AG09309 (cell line): ENCODE results near the gene NARF.
A peak's percentile ranks its signal among the peaks of the same experiment; 100 is the strongest.
"Not testable (repeated sequence)": the region's sequence is repeated elsewhere in the genome, so short reads cannot be mapped to it uniquely, and the experiment has no call there.

Experiments used
- DNase-seq: peaks from one replicate; pipeline ENCODE4 v3.0.0-alpha.2; 2010; ENCODE audit warnings: low read depth
- H3K4me3 ChIP-seq: 2 replicates; pipeline ENCODE4 v1.5.1; 2011; ENCODE audit warnings: mild to moderate bottlenecking, low read depth, low read length, moderate library complexity; ENCODE audit not compliant: control insufficient read depth
- TF ChIP-seq, protein P1 (sequence below): IDR thresholded peaks from 2 replicates; pipeline ENCODE4 v1.5.1; 2011; ENCODE audit warnings: mild to moderate bottlenecking, low read depth, low read length, inconsistent platforms; ENCODE audit not compliant: insufficient read depth, control insufficient read depth; ENCODE audit errors: missing control alignments

NARF gene

DNA sequence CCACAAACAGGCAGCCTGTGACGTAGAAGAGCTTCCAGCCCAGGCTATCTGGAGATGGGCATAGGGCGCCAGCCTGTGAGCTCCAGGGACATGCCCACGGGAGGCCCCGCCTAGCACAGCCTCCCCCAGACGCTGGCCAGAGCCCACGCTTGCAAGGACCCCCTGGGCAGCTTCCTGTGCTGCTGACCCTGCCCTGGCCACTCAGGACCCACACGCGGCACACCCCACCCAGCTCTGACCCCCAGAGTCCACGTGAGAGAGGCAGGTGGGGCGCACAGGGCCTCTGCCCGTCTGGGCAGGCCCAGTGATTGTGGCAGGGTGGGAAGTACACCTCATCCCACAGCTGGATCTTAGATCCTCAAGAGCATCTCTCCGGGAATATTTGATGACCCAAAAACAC is 11.9 kb upstream of the NARF start:
- no peak overlapping the region for H3K4me3 ChIP-seq
- TF ChIP-seq, protein P1, sequence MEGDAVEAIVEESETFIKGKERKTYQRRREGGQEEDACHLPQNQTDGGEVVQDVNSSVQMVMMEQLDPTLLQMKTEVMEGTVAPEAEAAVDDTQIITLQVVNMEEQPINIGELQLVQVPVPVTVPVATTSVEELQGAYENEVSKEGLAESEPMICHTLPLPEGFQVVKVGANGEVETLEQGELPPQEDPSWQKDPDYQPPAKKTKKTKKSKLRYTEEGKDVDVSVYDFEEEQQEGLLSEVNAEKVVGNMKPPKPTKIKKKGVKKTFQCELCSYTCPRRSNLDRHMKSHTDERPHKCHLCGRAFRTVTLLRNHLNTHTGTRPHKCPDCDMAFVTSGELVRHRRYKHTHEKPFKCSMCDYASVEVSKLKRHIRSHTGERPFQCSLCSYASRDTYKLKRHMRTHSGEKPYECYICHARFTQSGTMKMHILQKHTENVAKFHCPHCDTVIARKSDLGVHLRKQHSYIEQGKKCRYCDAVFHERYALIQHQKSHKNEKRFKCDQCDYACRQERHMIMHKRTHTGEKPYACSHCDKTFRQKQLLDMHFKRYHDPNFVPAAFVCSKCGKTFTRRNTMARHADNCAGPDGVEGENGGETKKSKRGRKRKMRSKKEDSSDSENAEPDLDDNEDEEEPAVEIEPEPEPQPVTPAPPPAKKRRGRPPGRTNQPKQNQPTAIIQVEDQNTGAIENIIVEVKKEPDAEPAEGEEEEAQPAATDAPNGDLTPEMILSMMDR = no peak
- no peak for DNase-seq

DNA sequence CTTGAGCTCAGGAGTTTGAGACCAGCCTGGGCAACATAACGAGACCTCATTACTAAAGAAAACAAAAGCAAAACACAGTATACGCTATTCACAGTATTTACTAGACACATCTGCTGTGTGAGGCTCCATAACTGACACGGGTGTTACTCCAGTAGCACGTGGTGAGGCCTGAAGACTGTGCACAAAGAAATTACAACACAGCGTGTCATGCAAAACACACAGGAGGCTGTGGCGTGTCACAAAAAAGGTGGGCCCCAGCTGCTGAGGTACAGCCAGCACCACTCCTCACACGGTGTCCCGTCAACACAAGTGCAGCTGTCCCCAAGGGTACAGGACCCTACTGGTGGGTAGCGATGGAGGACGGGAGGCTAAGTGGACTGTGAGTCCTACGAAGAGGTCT is 10.7 kb upstream of the NARF start:
- H3K4me3 ChIP-seq = no peak overlapping the region
- TF ChIP-seq, protein P1 = no peak
- no peak for DNase-seq

DNA sequence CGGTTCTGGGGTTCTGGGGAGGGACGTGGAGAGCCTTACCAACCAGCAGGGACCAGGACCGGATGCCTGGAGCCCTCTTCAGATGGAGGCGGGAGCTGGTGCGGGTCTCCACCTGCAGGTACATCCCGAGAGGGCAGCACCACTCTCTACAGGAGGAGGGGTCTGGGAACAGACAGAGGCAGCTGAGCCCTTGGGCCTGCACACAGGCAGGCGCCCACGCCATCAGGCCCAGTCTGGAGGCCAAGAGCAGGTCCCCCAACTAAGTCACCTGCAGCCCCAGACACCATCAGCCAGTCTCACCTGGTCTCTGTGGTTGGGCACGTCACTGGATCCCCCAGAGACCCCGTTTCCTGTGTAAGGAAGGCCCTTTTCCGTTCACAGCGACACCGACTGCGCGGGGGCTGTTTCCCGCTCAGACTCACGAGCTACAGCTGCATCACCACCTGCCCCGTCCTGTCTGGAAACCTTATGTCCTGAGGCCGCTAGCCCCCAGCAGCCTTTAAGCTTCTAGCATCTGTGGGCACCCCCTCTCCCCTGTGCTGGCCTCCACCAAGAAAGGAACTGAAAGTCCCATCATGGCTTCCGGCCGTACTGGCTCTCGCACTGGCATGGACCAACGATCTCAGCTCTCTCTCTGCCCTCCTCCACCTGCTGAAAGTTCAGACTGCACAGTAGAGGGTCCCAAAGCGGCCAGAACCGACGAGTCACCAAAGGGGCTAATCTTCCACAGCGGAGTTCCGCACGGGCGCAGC is 9.2 kb upstream of the NARF start:
- TF ChIP-seq, protein P1 = no peak
- peak overlapping the region; percentile 61 for H3K4me3 ChIP-seq
- no peak for DNase-seq

DNA sequence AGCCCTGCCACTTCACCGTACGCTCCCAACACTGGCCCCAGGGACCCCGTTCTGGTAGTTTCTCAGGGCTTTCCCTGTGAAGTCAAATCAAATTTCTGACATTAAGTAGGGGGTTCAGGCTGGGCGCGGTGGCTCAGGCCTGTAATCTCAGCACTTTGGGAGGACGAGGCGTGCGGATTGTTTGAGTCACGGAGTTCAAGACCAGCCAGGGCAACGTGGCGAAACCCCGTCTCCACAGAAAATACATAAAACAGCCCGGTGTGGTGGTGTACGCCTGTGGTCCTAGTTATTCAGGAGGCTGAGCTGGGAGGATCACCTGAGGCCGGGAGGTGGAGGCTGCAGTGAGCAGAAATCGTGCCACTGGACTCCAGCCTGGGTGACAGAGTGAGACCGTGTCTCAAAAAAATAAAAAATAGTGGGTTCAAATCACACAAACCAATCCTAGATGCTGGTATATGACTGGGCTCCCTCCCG is 8.6 kb upstream of the NARF start:
- no peak for DNase-seq

DNA sequence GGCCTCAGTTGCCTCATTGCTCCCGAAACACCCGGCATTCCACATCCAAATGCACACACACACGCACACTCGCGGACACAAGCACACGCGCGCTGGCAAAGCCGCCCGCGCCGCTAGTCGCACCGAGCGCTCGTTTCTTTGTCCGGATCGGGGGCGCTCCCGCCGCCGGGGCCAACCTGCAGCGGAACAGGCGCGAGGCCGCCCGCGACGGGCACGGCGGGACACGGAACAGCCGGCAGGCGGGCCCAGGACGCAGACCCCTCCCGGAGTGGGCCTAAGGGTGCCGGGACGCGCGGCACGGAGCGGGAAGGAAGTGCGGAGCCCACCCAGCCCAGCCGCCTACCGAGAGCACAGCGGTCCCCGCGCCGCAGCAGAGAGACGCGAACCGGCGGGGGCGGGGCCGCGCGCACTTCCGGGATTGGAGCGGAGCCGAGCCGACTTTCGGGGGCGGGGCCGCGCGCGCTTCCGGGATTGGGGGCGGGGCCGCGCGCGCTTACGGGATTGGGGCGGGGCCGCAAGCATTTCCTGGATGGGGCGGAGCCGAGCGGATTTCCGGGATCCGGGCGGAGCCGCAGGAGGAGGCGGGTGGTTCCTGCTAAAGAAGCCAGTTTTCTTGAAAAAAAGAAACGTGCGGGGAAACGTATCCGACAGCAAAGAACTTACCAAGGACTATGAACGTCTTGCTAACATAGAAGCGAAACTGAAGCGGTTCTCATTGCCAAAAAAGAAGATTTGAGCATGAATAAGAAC is 8.0 kb upstream of the NARF start, which contains the start of gene CYBC1:
Gene CYBC1, minus strand, starts transcription at position 396 of the 750 bp plus-strand sequence. CDS start 1,498 bp downstream, outside the sequence.
- TF ChIP-seq, protein P1 = no peak
- H3K4me3 ChIP-seq = peak within 1 kb of the TSS; percentile 61
- DNase-seq = peak; percentile 73

More for the DNA sequence above, 8.6 kb upstream of the NARF start:
- peak overlapping the region; percentile 61 for H3K4me3 ChIP-seq
- TF ChIP-seq, protein P1 = no peak

DNA sequence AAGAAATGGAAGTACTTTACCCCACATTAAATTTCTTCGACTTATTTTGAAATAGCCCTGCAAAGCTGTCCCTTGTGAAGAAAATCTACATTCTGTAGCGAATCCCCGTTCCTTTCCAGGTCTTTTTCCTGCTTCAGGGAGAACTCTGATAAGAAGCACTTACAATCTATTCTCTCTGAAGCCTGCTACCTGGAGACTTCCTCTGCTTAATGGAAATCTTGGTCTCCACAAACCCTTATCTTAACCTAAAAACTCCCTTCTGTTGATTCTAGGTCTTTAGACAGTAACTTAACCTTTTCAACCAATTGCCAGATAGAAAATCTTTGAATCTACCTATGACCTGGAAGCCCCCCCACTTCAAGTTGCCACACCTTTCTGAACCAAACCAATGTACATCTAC is 6.4 kb upstream of the NARF start:
- no peak for DNase-seq
- TF ChIP-seq, protein P1 = no peak
- no peak overlapping the region for H3K4me3 ChIP-seq

DNA sequence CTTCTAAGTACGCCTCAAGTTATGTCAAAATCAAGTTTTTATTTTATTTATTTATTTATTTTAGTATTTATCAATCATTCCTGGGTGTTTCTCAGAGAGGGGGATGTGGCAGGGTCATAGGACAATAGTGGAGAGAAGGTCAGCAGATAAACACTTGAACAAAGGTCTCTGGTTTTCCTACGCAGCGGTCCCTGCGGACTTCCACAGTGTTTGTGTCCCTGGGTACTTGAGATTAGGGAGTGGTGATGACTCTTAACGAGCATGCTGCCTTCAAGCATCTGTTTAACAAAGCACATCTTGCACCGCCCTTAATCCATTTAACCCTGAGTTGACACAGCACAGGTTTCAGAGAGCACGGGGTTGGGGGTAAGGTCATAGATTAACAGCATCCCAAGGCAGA is 5.4 kb upstream of the NARF start:
- not testable (repeated sequence) for H3K4me3 ChIP-seq, DNase-seq

DNA sequence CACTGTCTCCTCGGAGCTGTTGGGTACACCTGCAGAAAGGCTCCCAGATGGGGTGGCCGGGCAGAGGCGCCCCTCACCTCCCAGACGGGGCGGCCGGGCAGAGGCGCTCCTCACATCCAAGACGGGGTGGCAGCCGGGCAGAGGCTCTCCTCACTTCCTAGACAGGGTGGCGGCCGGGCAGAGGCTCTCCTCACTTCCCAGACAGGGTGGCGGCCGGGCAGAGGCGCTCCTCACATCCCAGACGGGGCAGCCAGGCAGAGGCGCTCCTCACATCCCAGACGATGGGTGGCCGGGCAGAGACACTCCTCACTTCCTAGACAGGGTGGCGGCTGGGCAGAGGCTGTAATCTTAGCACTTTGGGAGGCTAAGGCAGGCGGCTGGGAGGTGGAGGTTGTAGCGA is 4.8 kb upstream of the NARF start:
- H3K4me3 ChIP-seq, DNase-seq: not testable (repeated sequence)
